HuH-7 (cell line): ENCODE measurements around the gene RSPH9.

Experiments
- DNase-seq: peaks from one replicate; pipeline ENCODE4 v3.0.0; 2011; ENCODE audit warnings: low spot score

The RSPH9 gene

GRCh38 chr6:43712579-43712978 is 67.7 kb downstream of the RSPH9 start:
- DNase-seq, result no peak

GRCh38 chr6:43713643-43714310 is 68.9 kb downstream of the RSPH9 start:
- no peak for DNase-seq

- no peak for DNase-seq
These were observed 69.6 kb downstream of the RSPH9 start for GRCh38 chr6:43714311-43715055.

GRCh38 chr6:43715056-43715788 is 70.4 kb downstream of the RSPH9 start:
- DNase-seq, result no peak

GRCh38 chr6:43716099-43716498 is 71.3 kb downstream of the RSPH9 start:
- no peak for DNase-seq

GRCh38 chr6:43717389-43717788 is 72.6 kb downstream of the RSPH9 start:
- no peak for DNase-seq

- no peak for DNase-seq
These were observed 73.0 kb downstream of the RSPH9 start for GRCh38 chr6:43717822-43718221.

GRCh38 chr6:43718387-43719105 is 73.7 kb downstream of the RSPH9 start:
- DNase-seq, result peak; percentile 36

- DNase-seq, result no peak
These were observed 74.7 kb downstream of the RSPH9 start for GRCh38 chr6:43719511-43719910.

GRCh38 chr6:43720999-43721398 is 76.2 kb downstream of the RSPH9 start:
- DNase-seq, result no peak
